Suppressor macrophage treated with lipopolysaccharide for 4 hours (primary cell): ENCODE results near the gene RDH14.

Experiments used
- DNase-seq: peaks from one replicate; pipeline ENCODE4 v3.0.0-alpha.2; 2020

RDH14 gene

DNA sequence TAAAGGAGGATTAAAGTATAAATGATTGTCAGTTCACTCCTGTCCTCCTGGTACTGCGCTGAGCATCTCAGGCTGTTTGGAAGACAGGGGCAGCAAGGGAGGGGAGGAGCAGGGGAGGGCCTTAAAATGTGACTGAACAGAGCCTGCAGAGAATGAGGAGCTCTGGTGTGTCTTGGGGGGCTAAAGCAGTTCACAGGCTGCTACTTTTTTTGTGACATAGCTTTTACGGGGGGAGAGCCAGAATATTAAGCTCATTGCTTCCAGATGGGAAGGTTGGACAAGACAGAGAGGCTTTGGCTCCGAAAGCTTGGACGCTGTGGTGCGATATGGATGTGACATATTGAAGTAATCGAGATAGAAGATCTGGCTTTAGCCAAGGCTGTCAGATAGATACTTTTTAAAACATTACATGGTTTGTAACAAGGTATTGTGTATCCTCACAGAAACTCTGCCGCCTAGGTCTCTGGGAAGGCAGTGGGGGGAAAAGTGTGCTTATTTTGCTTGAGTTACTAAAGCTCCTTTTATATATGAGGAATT lies 40.5 kb downstream of the RDH14 start:
- no peak for DNase-seq

DNA sequence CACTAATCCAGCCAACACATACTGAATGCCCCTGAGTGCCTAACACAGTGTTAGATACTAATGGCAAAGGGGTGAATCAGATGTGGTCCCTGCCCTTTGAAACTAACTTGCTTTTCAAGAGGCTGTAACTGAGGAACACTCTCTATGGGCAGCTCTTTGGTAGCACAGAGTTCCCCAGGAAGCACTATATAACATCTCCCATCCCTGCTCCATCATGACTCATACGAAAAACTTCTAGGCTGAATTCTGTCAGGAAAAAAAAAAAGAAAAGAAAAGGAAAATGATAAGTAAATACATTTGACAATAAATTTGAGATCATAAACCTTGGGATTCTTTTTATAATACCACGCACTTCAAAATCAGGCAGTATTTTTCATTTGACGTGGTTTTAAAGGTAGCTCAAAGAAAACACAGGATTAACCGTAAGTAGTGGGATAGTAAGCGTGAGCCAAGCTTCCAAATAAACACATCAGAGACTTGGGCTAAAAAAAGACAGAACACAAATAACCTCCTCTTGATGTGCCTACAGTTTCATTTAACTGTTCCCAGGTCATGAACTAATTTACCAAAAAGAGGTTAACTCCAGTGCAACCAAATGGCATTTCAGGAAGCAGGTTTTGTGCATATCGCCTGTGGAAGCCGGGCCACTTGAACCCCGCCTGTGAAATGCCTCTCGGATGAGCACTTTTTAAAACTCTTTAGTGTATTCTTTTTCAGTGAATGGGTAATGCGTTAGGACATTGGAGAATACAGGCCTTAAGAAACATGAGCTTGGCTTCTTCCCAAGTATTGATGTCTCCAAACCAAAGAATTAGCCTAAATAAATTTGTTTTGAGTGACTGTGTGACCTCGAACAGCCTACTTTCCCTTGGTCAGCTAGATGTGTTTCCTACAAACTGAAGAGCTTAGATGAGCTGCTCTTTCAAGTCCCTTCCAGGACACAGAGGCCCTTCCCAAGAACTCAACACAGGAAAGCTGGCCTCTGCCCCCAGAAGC lies 42.0 kb downstream of the RDH14 start:
- DNase-seq, result no peak

DNA sequence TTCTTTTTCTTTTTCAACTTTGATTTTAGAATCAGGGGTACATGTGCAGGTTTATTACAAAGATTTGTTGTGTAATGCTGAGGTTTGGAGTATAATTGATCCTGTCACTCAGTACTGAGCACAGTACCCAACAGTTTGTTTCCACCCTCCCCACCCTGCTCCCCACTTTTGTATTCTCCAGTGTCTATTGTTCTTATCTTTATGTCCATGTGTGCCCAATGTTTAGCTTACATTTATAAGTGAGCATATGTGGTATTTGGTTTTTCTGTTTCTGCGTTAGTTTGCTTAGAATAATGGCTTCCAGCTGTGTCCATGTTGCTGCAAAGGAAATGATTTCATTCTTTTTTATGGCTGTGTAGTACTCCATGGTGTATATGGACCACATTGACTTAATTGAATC lies 43.1 kb downstream of the RDH14 start:
- no peak for DNase-seq

DNA sequence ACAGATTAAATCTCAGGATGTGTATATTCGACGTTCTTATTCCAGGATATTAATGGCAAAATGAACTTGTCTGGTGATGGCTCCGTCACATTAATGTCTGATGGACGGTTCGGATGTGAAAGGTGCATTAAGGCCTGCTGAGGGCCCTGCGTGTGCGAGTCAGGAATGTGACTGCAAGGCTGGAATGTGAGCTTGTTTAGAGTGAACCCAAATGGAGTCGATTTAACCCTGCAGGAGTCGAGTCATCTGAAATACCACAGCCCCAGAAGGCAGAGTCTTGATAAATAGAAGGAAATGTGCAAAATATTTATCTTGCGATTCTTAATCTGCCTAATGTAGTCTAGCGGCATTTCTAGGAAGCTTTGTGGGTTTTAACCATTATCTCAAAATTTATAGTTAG lies 44.3 kb downstream of the RDH14 start:
- no peak for DNase-seq

DNA sequence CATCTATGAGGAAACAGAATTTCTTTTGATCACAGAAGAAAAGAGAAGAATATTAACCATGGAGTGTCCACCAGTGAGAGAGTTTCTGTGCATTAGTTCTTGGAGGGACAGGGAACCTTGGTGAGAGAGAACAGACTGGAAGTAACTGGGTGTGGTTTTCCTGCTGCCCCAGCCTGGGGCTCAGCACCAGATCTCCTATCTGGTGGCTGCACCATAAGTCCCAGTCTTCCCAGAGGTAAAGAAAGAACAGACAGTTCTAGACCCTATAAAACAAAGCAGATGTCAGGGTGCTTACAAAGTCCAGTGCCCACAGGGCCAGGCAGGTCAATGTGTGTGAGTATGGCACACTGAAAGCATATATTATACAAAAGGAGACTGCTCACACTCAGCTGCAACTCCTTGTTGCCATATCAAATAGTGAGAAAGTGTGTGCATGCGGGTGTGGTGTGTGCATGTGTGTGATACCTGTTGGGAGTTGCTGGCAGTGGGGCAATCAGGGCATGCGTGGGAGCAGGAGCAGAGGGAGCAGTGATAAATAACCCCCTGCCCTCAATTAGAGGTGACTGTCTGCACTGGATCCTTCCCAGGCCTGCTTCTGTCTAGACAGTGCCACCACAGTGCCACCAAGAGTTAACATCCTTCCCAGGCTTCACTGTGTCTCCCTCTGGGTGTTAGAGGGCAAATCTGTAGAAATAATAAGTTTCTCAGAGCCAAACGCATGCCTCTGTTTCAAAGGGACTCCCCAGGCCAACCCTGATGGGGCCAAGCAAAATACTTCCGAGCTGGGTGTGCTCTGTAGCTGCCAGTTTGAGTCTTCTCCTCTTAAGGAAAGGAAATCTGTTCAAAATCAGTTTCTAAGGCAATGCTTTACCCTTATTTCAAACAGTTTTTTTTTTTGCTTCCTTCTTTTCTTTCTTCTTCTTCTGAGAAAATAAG lies 45.7 kb downstream of the RDH14 start:
- DNase-seq, result no peak

DNA sequence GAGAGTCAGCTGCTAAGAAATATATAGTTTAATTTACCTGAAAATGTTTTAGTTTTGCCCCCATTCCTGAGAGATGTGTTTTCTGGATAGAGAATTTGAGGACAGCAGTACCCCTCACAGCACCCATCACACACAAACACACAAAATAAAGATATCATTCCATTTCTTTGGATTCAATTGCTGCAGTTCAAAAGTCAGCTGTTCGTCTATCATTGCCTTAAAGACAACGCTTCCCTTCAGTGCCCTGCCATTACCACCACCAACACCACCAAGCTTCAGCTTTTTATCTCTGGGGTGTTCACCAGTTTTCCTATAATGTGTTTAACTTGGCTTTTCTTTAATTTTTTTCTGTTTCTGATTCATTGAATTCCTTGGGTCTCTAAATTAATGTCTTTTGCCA lies 49.7 kb downstream of the RDH14 start:
- DNase-seq, result no peak

DNA sequence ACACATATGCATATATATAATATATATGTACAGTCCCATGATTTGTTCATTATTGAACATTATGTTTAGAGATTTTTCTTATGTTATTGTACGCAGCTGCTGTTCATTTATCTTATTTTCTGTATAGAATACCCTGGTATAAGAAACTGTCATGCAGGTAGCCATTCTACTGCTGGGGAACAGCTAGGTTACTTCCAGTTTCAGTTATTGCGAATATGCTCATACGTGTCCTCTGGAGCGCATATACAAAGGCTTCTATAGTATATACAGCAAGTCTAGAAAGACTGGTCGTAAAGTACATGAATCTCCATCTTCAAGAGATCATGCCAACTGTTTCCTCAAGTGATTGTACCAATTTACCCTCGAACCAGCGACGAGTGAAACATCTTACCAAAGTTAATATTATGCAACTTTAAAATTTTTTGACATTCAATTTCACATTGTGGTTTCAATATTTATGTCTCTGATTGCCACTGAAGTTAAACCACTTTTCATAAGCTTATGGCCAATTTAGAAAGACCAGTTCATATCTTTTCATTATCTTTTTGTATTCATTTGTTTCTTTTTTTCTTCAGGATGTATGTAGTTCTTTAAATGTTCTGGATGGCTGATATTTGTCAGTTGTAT lies 53.5 kb downstream of the RDH14 start:
- peak; percentile 60 for DNase-seq

DNA sequence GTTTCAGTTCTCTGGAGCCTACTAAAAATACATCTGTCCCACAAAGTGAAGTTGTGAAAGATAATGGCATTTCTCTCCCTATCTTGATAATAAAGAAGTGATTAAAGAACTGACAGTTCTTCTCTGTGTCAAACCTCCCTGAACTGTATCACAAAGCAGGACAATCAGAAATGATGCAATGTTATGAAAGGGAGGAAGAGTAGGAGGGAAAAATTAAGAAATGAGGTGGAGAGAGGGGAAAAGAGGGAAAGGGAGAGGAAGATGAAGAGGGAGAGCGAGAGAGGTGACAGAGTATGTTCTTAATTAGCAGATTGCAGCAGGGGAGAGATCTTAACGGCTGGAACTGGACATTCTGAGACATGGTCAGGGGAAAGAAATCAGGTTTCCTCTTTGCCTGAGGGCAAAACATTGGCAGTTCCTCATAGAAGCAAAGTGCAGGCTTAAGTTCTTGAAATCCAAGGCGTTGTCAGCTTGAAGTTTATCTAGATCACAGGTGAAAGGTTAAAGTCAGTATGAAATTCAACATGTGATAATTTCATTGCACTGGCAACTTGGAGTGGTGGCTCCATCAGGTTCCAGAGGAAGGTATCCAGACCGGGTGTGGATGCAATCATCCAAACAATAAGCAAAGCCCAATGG lies 54.6 kb downstream of the RDH14 start:
- no peak for DNase-seq
